HL-60/S4 (cell line): ENCODE results near the gene C9orf78.

ENCODE experiments used
- in situ Hi-C: fragments of 300-500 bp; cut with MboI; formaldehyde crosslinking; loops from 2 replicates; pipeline ENCODE4 v1.14.3; 2022; ENCODE audit warnings: low sequenced_read_pairs

Gene C9orf78

GRCh38 chr9:129845373-129845772 lies 10.3 kb upstream of the C9orf78 start:
- in situ Hi-C loops, result no loop called here

DNA sequence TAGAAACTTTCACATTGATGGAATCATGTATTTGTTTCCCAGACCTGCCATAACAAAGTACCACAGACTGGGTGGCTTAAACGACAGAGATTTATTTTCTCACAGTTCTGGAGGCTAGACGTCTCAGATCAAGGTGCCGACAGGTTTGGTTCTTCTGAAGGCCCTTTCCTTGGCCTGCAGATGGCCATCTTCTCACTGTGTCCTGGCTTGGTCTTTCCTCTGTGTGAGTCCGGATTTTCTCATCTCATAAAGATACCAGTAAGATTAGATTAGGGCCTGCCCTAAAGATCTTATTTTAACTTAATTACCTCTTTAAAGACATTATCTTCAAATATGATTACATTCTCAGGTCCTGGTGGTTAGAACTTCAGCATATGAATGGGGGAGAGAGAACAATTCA lies 6.0 kb upstream of the C9orf78 start:
- in situ Hi-C loops, result no loop called here

GRCh38 chr9:129840034-129840433 lies 5.0 kb upstream of the C9orf78 start:
- in situ Hi-C loops, result no loop called here

DNA sequence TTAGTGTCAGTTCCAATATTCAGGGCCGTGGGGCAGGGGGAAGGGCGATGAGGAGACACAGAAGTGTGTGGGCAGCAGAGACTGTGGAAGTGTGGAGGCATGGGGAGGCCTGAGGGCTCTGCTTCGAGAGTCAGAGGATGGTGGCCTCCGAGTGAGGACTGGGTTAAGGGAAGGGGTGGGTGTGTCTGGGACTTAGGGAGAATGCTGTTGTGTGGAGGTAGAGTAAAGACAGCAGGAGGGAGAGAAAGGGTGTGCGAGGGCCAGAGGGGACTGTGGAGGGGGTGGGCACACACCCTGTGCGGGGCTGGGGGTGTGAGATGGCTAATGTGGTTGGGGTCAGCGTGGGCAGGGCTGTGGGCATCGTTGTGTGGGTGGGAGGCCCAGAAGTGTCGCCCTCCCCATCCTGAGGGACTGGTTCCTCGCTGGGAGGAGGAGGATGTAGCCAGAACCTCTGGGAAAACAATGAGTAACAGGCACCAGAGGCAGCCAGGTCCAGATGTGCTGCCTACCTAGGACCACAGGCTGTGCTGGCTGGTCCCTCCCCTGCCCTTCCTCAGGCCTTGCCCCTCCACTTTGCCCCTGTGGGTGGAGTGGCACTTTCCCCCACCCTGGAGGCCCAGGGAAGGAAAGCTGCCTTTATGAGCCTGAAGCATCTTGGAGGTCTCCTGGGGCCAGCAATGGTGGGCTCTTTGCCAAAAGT lies 4.4 kb upstream of the C9orf78 start:
- in situ Hi-C loops, result no loop called here

DNA sequence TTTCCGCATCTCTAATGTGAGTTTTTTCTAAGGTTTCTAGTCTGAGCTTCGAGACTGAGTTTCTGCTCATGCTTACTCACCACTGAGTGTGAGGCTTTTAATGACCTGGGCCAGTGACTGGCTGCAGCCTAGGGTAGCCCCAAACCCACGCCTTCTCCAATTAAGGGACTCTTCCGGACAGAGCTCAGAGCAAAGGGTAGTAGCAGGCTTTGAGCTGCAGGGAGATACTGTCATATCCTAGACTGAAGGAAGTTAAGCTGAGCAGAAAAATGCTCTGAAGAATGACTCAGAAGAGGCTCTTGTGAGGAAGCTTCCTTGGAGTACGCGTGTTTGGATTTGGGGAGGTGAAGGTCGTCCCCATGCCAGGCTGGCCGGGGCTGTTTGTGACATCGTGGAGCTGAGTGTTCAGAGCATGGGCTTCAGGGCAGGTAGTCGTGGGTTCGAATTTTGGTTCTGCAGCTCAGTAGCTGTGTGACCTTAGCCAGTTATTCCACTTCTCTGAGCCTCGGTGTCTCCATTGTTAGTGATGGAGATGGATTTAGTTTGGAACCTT lies 3.7 kb upstream of the C9orf78 start:
- in situ Hi-C loops, result no loop called here

GRCh38 chr9:129836311-129837007 lies 1.4 kb upstream of the C9orf78 start:
- in situ Hi-C loops, result no loop called here

GRCh38 chr9:129835860-129836223 lies 767 bp upstream of the C9orf78 start:
- in situ Hi-C loops, result no loop called here

GRCh38 chr9:129834489-129835127 lies 467 bp downstream of the C9orf78 start:
- in situ Hi-C loops, result no loop called here

DNA sequence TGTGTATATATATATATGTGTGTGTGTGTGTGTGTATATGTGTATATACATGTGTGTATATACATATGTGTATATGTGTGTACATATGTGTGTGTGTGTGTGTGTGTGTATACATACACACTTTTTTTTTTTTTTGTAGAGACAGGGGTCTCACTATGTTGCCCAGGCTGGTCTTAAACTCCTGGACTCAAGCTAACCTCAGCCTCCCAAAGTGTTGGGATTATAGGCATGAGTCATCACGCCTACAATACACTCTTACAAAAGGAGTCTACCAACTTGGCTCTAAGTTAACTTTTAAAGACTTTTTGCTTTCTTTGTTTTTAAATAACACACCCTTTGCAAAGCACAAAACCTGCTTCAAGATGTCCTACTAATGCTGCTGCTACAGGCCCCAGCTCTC lies 2.1 kb downstream of the C9orf78 start:
- in situ Hi-C loops, result no loop called here

- in situ Hi-C loops, result no loop called here
Measured at GRCh38 chr9:129828969-129829368, 6.1 kb downstream of the C9orf78 start.

- in situ Hi-C loops, result no loop called here
Measured at GRCh38 chr9:129828051-129828450, 7.0 kb downstream of the C9orf78 start.

DNA sequence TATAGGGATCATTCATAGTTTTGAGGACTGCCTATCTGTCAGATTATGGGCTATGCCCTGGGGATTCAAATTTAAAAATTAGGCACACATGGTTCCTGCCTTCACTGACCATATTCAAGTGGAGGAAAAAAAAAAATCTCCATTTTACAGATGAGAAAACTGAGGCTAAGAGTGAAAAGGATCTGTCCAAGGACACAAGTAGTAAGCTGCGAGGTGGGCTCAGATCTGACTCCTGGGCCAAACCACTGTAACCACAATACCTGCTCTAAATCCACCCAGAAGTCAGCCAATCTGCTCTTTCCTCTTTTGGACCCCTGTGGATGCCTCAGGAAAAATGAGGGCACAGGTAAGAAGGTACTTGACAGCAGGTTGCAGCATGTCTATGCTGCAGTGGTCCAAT lies 8.3 kb downstream of the C9orf78 start:
- in situ Hi-C loops, result no loop called here

GRCh38 chr9:129826344-129826743 lies 8.7 kb downstream of the C9orf78 start:
- in situ Hi-C loops, result no loop called here

DNA sequence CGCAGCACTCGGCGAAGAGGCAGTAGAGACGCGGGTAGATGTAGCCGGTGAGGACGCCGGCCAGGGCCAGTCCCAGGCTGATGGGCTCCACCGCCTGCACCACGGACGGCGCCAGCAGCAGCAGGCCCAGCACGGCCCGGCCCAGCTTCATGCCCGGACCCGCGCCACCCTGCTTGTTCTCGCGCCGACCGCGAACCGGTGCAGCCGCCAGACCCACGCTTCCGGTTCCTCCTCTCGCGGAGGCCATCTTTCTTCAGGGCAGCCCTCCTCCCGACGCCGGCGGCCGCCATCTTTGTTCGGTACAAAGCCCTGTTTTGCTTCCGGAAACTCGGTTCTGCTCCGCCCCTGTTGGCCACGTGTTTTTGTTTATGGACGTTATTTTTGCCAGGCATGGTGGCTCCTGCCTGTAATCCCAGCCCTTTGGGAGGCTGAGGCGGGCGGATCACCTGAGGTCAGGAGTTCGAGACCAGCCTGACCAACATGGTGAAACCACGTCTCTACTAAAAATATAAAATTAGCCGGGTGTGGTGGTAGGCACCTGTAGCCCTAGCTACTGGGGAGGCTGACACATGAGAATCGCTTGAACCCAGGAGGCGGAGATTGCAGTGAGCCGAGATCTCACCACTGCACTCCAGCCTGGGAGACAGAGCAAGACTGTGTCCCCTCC lies 11.0 kb downstream of the C9orf78 start, which contains the start of gene TOR1A:
TSS of gene TOR1A (minus strand) at position 202 of the 667 bp plus-strand sequence. CDS start at position 151, 51 bp downstream.
- in situ Hi-C loops, result no loop called here

- in situ Hi-C loops, result no loop called here
Measured at GRCh38 chr9:129823542-129823934, 11.5 kb downstream of the C9orf78 start.

GRCh38 chr9:129822898-129823541 lies 12.1 kb downstream of the C9orf78 start:
- in situ Hi-C loops, result no loop called here

DNA sequence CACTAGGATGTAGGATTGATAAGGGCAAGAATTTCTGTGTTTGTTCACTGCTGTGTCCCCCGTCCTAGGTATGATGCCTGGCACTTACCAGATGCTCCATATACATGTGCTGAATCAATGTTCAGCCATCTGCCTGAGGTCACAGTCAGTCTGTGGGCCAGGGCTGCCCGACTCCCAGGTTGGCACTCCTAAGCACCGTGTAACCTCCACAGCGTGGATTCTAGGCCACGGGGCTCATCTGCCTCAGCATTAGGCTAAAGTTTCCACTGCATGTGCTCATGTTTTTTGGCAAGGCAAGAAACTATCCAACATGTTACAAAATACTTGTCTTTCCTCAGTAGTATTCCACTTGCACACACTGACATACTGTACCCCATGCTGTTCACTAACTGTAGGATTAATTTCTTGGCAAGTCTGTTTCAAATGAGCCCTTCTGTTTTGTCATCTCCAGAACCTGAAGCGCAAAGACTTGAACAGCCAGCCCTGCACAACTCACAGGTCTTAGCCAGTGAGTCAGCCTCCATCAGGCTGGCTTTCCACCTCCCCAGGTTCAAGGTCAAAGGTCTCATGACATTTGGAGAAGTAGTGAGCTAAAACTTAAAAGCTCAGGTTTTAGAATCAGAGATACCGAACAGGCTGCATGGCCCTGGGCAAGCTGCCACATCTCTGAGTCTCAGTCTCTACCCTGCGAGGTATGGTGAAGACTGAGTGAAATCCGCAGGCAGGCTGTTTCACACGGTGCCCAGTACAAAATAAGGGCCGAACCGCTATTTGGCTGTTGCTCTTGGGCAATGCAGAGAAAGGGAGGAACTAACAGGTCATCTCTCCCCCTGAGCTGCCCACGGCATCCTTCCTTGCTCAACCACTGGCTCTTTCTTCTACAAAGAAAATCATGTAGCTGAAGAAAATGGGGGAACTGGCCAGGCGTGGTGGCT lies 18.3 kb downstream of the C9orf78 start:
- in situ Hi-C loops, result no loop called here

DNA sequence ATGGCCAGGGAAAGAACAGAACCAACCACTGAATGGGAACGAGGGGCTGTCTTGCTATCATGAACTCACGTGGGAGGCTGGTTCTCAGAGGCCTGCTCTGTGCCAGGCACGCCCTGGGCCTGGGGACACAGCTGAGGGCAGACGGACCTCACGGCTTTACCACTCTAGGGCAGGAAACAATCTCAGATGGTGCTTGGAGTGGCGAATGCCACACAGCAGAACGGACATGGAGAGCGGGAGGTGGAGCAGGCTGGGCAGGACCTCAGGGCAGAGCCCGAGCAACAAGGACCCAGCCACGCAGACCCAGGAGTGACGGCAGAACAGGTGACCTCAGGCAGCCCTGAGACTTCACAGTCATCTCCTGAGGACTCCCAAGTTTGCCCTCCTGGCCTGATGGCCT lies 19.8 kb downstream of the C9orf78 start:
- in situ Hi-C loops, result no loop called here

GRCh38 chr9:129814432-129815223 lies 20.4 kb downstream of the C9orf78 start:
- in situ Hi-C loops, result no loop called here
